ENCODE data around the gene SYT1.

Gene SYT1

DNA sequence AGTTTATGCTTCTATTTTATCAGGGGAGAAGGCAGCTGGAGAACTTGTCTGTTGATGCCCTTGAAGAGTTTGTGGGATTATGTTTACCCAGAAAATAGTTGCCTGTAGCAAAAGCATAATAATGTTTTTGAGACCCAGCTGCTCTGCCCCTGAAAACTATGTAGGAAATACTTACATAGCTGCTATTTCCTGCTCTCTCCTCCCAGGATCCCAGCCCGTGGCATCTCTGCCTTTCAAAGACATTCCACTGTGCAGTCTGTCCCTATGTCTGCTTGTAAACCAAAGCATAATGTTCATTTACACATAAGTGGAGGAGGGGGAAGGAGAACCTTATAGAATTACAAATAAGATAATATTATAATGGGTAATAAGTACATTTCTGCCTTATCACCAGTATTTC is 198.7 kb downstream of the SYT1 start:
- DNase-seq = no peak

DNA sequence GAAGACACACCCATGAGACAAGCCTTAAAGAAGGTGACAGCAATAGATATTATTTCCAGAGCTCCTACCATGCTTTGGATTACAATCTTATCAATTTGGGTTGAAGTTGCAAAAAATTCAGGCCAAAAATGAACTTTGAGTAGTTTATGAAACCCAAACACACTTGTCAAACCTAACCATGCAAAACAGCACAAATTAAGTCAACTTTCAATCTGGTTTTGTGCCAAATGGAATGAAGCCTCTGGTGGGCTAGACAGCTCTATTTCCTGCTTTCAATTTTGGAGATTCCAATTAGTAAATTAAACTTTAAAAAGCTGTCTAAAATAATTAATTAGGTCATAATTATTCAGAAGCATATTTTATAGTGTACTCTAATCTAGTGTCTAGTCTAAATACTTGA is 203.4 kb downstream of the SYT1 start:
- no peak for DNase-seq

DNA sequence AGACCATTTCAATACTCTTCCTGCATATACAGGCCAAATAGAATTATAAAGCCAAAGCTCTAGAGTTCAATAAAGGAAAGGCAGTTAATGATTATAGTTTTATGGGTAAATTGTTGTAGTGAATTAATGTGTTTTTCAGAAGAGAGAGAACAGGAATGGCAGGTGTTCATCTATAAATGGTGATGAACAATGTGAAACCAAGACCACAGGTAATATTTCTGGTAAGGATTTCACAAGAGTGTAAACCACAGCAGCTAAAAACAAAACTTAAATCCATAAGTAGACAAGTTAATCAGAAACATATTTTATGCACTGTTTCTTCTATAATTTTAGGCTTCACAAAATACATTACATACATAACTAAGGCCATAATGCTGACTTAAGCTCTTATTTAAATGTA is 204.4 kb downstream of the SYT1 start:
- DNase-seq = no peak

DNA sequence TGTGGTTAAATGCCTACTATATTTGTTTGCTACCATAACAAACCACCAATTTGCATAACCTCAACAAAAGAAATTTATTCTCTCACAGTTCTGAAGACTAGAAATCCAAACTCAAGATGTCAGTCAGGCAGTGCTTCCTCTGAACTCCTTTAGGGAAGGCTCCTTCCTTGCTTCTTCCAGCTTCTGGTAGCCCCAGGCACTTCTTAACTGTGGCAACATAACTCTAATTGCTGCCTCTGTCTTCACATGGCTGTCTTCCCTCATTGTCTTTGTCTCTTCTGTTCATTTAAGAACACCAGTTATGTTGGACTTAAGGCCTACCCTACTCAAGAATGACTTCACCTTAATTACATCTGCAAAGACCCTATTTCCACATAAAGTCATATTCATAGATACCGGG is 206.9 kb downstream of the SYT1 start:
- DNase-seq = no peak

DNA sequence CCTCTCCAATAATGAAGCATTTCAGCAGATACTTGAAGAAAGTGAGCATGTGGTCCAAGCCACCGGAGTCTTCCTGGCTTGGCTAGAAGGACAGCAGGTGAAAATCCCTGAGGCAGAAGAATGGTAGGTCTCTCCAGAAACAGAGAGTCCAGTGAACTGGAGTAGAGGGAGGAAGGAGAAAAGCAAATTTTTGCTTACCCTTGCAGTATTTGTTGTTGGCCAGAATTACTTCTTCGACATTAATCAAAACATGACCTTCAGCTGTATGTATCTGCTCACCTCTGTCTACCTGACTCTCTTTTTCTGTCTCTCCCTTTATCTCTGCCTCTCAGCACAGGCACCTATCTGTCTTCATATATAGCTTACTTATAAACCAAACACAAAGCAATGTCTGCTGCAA is 208.9 kb downstream of the SYT1 start:
- no peak for DNase-seq

DNA sequence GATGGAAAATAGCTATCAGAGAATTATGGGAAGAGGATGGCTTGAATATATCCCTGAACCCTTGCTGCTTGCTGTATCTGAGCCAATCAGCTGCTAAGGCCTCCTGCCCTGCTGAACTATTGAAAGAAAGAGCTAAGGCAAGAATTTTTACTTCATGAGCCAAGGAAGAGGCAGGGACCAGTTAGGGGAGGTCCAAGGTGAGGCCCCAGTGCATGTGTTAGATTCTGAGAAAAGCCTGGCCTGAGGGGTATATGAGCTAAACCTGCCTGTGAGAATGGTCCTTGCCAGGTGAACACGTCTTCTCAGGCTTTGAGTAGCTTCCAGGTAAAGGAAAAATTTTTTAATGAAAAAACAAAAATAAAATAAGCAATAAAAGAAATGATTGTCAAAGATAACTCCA is 218.0 kb downstream of the SYT1 start:
- no peak for DNase-seq

DNA sequence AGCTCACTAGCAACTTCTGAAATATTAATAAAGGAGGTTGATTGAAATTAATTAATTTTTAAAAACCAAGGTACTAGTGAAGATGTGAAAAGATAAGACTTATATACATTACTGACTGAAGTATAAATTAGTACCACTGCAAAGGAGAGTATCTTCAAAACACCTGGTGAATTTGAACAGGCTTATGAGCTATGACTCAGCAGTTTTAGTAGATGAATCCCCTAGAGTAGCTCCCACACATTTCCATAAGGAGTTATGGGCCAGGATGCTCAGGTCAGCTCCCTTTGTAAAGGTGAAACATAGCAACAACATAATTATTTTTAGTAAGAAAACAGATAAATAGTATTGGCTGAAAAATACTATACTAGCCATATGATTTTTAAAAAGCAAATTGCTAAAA is 218.6 kb downstream of the SYT1 start:
- no peak for DNase-seq

DNA sequence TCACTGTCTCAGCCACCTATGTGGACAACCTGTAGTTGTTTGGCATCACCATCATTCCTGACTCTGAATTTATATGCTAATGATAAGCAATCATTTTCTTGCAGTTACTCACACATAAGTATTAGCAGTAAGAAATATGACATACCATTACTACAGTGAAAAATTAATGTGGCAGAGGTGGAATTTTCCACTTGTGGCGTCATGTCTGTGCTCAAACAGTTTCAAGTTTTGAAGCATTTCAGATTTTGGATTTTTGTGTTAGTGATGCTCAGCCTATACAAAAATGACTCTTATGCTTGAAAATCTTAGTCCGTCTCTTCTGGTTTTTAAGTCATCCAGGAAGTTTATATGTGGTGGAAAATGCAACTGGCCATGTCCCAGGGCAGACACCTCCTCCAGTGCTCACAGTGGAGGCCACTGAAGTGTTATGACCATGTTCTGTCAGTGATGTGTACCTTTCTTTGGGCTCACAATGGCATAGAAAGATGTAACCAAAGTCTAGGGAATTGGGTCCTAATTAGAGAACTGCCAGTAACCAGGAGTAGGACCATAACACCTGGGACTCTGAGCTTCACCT is 220.6 kb downstream of the SYT1 start:
- no peak for DNase-seq

DNA sequence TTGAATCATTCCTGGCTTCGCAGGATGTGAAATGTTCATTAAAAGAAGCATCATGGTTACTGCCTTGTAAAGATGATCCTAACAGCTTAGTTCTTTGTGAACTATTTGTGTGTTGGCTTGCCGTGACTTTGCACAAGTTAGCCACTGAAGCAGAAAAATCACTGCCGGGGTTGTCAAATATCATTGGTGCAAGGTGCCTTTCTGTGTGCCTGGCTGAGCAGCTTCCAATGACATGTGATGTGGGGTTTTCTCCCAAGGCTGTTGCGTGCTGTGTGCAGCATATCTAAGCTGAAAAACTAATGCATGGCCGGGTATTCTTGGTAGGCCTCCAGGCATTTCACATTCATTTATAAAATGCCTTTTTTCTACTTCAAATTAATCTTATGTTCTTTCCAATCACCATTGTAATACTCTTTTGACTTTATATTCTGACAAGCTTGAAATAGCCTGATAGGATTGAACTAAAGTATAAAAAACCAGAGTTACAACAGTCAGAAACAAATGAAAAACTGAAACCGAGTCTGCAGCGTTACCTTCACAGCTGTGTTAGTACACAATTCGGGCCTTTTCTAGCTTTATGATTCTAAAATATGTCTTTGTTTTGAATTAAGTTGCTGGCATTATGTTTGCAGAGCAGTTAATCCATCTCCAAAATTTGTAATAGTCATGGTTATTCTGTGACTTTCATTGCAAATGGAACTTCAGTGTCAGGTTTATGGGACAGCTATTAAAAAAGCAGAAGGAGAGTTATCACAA is 222.1 kb downstream of the SYT1 start:
- DNase-seq = no peak

DNA sequence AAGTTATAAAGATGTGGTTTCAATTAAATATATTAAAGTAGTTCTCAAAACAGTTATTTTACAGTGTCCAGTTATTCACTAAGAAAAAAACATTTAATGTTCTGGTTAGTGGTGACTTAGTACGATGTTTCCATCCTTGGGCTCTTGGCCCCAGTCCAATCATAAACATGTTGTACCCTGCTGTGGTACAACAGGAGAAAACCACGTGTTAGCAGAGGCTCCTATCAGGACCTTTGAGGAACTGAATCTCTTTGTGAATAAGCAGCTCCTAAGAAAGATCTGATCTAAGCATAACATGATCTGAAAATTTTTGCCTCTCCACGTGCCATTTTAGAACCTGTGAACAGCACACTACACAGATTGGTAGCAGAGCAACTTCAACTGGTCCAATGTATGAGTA is 234.0 kb downstream of the SYT1 start:
- DNase-seq = no peak

DNA sequence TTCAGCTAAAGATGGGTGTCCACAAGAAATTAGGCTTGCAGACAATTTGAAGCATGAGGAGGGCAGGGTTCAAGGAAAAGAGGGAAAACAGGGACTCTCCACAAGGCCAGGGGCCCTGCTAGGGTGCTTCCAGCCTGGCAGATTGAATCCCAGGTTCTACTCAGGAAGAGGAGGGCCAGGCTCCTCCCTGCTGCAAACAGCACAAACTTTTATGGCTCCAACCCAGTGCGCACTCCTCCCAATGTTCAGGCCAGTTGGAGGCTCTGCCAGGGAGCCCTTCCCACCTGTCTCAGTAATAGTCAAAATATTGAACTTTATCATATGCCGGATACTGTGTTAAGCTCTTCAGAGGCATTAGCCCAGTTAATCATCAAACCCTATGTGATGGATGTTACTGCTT is 244.4 kb downstream of the SYT1 start:
- no peak for DNase-seq

DNA sequence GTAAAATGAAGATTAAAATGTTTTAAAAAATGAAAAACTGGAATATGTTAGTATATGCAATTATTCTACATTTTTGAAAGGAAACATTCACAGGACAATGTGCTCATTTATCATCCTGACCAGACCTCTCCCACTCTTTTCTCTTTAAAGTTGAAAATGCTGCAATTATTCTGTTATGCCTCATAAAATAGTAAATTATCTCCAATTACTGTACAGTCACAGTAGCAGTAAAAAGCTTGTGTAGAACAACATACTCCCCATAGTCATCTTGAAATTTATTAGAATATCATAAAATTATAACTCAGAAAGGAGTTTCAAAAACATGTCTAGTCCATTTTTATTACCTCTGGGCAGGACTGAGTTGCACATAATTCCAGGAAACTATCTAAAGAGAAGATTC is 250.3 kb downstream of the SYT1 start:
- DNase-seq = no peak

DNA sequence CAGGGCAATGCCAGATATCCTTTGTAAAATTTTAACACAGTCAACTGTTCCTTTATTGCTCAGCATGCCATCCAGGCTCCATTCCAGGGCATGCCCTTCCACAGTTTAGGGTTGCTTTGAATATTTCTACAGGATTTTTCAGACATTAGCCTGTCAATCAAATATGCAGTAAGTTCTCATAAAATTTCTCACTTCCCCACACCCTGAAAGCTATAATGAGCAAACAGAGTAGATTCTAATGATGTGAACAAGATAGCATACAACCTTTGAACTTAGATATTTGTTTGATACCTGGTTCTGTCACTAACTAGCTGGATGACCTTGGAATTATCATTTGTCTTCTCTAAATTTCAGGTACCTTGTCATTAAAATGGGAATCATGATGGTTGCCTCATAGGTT is 251.2 kb downstream of the SYT1 start:
- no peak for DNase-seq

DNA sequence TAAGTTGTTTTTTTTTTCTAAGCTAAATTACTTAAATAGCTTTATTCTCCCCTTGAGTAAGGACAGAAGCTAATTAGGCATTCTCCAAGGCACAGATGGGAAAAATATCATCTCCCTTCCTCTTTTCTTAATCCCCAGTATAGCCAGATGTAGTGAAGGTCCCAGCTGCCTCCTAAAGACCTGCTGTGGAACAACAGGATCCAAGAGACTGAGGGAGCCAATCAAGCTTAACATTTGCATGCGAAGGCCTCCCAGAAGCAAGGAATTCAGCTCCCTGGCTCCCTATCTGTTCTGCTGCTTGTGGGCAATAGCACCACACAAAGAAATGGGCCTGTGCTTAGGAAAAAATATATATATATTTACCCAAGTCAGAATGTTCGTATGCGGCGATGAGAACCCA is 255.2 kb downstream of the SYT1 start:
- DNase-seq = no peak

DNA sequence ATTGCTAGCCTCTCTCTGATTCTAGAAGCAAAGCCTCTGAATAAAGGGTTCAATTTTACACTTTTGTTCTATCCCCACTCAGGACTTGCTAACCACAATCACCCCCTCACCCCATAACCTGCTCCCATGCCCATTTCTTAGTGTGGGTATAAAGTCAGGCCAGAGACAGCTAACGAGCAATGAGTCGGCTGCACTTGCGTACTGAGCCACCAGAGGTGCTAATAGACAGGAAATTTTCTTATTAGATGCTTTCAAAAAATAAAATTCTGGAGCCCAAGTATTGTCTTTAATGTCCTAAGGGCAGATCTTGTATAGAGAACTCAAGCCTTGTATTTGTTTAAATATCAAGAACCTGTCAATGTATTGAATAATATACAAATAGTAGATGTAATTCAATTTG is 256.9 kb downstream of the SYT1 start:
- DNase-seq = no peak

DNA sequence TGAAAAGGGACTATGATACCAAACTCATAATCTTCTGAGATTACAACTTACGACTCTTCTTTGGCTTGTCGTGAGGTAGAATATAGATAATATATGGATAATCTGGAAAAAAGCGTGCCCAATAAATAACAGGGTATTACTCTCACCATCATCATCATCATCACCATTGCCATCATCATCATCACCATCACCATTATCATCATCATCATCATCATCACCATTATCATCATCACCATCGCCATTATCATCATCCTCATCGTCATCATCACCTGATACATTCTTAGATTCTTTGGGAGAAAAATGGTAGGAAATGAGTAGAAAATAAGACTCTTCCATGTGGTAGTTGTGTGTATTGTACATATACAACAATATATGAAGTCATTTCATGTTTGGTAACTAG is 259.8 kb downstream of the SYT1 start:
- no peak for DNase-seq

DNA sequence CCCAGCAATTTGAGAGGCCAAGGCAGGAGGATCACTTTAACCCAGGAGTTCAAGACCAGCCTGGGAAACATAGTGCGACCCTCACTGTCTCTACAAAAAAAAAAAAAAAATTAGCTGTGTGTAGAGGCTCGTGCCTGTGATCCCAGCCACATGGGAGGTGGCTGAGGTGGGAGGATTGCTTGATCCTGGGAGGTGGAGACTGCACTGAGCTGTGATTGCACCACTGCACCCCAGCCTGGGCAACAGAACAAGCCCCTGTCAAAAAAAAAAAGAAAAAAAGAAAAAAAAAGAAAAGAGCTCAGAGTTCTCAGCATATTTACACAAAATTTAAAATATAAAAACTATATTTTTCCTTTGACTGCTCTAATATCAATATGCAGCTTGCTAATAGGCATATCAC is 260.8 kb downstream of the SYT1 start:
- no peak for DNase-seq

DNA sequence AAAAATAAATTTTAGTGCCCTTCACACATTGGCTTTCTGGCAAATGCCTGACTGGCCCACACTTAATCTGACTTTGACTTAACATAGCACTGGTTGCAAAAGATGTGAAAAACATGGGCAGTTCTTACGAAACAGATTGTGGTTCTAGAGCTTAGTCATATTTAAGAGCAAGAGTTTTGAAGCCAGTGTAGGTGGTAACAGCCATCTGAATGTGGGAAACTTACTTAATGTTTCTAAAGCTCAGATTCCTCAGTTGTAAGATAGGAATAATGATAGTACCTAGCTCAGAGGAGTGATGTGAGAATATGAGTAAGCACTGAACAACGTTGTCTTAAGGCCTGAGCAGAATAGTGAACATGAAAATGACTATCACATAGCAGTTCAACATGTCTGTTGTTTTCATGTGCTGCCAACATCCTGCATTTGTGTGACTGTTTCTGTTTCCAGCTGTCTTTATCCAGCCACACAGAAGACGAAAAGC is 262.7 kb downstream of the SYT1 start:
- DNase-seq = no peak

DNA sequence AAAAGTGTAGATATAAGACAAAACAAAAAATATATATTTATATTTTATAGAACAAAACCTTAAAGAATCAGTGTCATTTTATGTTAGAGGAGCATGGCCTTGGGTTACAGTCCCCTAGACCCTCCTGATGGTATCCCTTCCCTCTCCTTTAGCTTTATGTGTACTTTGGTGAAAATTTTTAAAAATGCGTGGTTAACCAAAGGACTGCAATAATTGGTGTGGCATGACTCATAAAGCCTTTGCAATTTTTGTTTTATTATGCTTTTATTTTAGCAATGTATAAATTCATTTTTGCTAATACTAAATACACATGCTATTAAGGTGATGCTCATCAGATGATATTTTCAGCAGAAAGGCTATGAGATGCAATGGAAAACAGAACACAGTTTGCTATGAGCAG is 264.4 kb downstream of the SYT1 start:
- DNase-seq = no peak

DNA sequence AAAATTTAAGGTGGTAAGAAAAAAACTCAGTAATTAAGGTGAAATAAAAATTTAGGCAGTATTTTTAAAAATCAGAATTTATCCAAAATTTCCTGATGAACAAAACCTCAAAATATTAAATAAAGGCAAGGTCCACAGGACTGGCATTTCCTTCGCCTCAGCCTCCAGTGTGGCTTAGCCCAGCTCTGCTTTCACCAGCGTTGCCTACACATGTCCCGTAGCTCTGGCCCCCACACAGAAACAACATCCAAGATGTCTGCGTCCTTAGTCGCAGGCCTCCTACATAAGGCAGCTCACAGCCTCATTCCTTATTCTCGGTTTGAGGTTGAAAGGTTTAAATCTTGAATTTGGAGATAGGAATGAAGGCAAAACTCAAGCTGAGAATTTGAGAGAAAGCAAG is 274.3 kb downstream of the SYT1 start:
- no peak for DNase-seq

DNA sequence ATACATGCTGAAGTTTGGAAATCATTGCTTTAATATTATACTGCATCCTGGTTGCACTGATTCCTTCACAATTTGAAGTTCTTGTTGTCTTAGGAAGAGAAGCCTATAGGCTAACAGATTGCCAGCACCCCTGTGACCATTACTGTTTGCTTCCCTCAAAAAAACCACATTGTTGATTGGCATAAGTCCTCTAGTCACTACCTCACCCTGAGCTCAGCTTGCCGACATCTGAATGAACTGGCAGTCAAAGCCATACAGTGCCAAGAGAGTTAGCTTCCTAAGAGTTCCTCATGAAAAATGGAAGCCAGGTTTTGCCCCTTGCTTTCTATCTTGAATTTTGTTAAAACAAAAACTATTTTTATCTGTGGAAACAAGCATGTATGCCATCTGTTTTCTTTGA is 276.1 kb downstream of the SYT1 start:
- DNase-seq = no peak

DNA sequence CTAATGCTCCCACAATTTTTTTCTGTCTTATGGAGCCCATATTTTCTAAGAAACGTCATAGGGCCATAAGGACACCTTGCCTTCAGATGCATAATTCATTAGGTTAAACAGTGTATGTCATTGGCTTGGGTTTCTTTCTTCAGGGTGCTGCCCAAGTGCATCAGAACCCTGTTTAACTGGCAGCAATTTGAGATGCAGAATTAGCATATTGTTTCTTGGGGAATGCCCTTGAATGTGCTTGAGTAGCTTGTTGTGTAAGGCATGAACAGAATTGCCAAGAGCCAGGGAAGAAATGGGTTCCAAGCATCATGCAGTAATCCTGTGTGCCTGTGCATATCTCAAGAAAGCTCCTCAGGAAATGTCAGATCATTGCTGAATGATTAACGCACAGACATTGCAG is 277.2 kb downstream of the SYT1 start:
- no peak for DNase-seq

DNA sequence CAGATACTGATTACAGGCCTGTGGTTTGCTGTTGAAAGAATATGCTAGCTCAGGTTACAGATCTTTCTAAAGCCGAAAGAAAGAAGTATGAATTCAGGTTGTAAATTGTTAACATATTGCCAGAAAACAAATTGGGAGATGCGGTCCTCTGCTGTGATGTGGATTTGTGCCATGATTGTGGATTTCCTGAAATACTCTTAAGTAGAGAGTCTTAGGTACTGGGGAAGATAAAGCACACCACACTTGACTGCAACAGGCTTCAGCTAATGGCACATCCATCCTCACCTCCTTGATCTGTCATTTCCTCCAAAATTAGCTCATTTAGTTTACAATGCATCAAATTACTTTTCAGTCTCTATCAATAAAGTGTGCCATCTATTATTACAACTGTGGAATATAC is 279.2 kb downstream of the SYT1 start:
- no peak for DNase-seq

DNA sequence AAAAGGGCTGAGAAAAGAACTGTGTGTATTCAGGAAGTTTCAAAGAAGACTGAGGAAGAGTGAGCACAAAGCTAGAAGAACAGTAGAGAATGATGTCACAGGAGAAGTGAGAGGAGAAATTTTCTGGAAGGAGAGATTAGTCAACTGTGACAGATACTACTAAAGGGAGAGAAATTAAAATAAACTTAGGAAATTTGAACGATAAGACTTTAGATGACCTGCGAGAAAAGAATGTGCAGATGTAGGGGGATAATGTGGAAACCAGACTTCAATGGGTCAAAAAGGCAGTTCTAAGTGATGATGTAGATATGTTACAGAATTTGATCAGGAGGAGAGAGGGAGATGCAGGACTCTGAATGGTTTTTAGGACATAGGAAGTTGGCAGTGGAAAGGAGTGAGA is 287.4 kb downstream of the SYT1 start:
- no peak for DNase-seq

DNA sequence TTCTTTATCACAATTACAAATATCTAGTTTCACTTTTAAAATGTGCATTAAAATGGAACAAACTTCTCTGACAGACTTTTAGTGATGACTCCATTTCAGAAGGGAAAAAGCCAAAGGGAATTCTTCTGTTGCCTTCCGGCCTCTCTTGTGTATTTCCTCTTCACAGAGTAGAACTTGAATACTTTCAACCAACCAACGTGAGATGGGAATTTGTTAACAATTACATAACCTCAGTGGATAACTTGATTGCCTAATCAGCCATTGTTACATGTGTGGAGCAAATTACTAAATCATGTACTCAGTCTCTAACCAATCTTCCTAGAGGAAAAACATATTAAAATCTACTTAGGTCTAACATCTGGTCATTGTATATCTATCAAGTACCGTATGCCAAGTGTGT is 291.1 kb downstream of the SYT1 start:
- no peak for DNase-seq

All from activated T-cell treated with anti-CD3 and anti-CD28 coated beads for 4 hours (primary cell).